NCI-H748 (cell line): ENCODE data around the gene SLC2A2.
"Not testable (repeated sequence)": the region's sequence is repeated elsewhere in the genome, so short reads cannot be mapped to it uniquely, and the experiment has no call there.

Experiments
- DNase-seq: peaks from one replicate; lab custom pipeline; 2025; ENCODE audit not compliant: unreplicated experiment; lab: John Stamatoyannopoulos, UW

The SLC2A2 gene

GRCh38 chr3:170989100-170989648 lies 37.3 kb downstream of the SLC2A2 start:
- DNase-seq = no peak

DNA sequence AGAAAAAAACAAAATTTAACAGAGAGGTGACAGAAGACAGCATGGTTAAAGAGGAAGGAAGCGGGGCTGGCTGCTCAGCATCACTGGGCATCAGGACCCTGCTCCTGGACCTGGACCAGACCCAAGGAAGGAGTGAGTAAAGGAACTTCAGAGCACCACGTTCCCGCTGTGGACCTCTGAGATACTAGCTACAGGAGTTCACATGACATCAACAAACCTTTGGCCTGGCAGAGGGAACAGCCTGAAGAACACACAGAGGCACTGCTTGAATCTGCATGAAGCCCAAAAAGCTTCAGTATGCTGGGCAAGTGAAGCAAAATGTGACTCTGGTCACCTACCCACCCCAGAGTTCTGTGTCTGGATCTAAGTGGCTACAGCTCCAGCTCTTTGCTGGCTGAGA lies 38.1 kb downstream of the SLC2A2 start:
- no peak for DNase-seq

DNA sequence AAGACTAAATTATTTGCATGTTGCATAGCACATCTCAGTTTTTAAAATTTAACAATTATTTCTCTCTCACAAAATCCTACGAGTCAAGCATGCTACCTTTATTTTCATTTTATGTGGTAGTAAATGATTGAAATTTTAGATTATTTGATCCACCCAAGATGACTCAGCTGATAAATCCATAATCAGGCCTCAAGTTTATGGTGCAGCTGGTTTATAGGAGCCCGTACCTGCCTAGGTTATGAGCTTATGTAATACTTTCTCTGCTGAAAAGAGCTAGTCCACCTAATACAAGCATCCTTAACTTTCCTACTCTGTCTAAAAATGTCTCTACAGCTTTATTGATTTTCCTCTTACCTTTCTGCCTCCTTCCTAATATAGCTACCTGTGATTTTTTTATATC lies 41.2 kb downstream of the SLC2A2 start:
- DNase-seq = no peak

DNA sequence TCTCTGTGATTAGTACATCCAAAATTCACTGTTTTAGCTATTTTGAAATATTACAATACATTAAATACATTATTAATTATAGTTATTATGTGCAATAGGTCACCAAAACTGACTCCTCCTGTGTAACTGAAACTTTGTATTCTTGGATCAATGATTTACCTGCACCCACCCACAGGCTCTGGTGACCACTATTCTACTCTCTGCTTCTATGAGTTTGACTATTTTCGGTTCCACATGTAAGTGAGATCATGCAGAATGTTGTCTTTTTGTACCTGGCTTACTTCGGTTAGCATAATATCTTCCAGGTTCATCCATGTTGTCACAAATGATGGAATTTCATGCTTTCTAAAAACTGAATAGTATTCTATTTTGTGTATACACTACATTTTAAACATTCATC lies 43.8 kb downstream of the SLC2A2 start:
- DNase-seq = no peak

GRCh38 chr3:170980399-170980798 lies 46.1 kb downstream of the SLC2A2 start:
- no peak for DNase-seq

- peak; percentile 29 for DNase-seq
These were observed 48.4 kb downstream of the SLC2A2 start for GRCh38 chr3:170977949-170978745.

DNA sequence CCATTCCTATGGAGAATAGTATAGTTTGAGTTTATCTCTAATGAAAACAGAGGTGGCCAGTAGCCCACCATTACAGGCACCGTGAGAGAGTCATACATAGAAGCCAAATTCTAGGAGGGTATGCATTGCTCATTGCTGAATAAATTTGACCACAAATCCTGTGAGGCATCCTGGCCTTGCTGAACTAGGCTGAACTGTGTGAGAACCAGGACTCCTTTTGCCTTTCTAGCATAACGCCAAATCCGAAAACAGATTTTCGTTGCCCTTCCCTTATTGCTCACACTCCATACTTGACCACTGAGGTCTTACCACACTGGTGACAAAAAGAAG lies 50.4 kb downstream of the SLC2A2 start:
- DNase-seq = no peak

GRCh38 chr3:170975283-170976189 lies 51.0 kb downstream of the SLC2A2 start:
- no peak for DNase-seq

DNA sequence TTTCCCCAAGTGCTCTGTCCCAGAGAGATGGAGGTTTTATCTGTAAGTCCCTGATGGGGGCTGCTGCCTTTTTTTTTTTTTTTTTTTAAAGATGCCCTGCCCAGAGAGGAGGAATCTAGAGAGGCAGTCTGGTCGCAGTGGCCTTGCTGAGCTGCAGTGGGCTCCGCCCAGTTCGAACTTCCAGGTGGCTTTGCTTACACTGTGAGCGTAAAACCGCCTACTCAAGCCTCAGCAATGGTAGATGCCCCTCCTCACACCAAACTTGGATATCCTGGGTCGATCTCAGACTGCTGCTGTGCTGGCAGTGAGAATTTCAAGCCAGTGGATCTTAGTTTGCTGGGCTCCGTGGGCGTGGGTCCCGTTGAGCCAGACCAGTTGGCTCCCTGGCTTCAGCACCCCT lies 51.6 kb downstream of the SLC2A2 start:
- peak; percentile 19 for DNase-seq

DNA sequence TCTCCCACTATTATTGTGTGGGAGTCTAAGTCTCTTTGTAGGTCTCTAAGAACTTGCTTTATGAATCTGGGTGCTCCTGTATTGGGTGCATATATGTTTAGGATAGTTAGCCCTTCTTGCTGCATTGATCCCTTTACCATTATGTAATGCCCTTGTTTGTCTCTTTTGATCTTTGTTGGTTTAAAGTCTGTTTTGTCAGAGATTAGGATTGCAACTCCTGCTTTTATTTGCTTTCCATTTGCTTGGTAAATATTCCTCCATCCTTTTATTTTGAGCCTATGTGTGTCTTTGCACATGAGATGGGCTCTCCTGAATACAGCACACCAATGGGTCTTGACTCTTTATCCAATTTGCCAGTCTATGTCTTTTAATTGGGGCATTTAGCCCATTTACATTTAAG lies 53.6 kb downstream of the SLC2A2 start:
- not testable (repeated sequence) for DNase-seq

DNA sequence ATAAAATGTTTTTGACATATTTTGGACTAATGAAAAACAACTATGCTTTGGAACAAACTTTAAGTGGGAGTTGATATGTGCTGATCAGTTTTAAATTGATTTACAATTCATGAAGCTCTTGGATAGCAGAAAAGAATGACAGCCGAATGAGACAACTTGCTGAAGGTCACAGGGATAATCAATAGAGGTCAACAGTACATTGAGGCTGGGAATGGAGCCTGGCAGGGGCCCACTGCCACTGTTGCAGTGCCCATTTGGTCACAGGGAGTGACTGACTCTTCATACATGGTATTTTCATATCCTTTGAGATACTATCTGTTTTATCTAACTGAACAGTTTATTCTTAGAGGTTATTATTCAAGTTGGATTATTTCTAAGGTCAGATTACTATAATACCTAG lies 59.4 kb downstream of the SLC2A2 start:
- DNase-seq = no peak

- DNase-seq = no peak
These were observed 60.0 kb downstream of the SLC2A2 start for GRCh38 chr3:170966495-170966894.

DNA sequence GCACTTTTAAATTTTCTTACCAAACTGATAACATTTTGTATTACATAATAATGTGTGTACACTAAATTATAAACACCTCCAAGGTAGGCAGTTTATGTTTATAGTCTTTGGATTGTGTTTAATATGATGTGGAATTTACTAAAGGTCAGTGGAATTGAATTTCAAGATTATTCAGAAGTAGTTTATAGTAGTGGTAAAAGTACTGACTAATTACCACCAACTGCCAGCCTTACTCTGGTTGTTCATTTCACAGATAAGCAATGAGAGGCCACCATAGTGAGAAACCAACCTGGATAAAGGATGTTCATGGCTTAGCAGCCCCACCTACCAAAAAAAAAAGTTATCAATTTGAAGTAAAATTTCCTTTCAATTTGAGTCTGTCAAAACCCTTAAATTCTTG lies 64.1 kb downstream of the SLC2A2 start:
- no peak for DNase-seq

DNA sequence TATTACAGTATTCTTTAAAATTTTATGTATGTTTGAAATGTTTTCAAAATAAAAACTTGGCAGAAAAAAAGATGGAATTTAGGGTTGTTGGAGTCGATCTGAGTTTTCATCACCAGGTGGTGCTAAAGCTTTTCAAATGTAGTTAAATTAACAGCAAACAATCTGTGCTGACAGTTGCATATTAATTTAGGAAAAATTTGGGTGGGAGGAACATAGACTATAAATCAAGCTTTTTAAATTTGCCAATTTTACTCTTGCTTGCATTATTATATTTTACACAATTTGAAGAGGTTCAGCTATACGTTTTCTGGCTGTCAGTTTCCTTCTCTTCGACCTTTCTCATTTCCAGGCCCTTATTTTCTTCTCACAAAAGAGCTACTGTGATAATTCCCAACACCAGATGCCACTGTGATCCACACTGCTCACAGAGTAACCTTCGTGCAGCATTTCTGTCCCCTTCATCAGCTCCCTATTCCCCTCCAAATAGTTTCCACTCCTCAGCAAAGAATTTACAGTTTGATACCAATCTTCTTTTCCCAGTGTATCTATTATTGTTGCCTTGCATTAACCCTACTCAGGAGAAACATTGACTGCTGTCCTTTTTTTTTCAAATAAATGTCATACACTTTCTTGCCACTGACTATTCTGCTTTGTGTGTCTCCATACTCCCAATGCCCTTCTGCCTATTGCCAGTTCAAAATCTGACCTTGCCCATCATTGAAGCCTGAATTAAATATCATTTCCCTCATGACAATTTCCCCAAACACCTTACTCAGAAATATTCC lies 64.7 kb downstream of the SLC2A2 start:
- DNase-seq = peak; percentile 30

GRCh38 chr3:170959457-170959856 lies 67.1 kb downstream of the SLC2A2 start:
- DNase-seq = no peak

DNA sequence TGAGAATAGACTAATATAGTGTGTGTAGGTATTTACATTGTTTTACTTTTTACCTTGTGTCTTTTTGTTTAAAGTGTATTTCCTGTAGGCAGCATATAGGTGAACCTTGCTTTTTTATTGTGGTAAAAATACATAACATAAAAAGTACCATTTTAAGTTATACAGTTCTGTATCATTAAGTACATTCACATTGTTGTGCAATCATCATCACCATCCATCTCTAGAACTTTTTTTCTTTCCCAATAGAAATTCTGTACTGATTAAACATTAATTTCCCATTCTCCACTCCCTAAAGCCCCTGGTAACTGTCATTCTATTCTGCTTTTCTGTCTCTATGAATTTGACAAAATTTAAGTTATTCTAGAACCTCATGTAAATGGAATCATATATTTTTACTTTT lies 69.9 kb downstream of the SLC2A2 start:
- no peak for DNase-seq

DNA sequence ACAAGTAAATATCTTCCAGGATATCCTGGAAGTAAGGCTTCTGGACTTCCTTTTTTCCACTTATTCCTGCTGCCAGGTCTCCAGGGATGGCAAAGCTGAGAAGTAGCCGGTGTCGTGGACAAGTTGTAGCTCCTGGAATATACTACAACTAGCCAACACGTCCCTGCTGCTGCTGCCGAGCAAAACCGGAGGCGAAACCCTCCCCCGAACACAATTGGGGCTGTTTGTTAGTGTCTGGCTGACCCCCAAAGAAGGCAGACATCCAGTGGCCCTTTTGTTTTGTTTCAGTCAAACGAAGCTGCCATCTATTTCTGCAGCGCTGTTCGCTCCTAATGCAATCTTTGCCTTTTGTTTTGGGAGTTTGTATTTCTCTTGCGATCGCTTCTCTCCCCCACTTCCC lies 72.8 kb downstream of the SLC2A2 start:
- no peak for DNase-seq

GRCh38 chr3:170953229-170953628 lies 73.3 kb downstream of the SLC2A2 start:
- no peak for DNase-seq

DNA sequence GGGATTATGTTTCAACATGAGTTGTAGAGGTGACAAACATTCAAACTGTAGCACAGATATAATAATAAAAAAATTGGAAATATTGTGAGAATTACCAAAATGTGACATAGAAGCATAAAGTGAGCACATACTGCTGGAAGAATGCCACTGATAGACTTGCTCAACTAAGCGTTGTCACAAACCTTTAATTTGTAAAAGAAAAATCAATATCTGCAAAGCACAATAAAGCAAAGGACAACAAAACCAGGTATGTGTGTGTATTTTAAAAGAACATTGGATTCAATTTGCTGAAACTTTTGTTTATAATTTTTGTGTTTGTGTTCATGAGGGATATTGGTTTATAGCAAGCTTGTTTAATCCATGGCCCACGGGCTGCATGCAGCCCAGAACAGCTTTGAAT lies 77.3 kb downstream of the SLC2A2 start:
- DNase-seq = no peak

DNA sequence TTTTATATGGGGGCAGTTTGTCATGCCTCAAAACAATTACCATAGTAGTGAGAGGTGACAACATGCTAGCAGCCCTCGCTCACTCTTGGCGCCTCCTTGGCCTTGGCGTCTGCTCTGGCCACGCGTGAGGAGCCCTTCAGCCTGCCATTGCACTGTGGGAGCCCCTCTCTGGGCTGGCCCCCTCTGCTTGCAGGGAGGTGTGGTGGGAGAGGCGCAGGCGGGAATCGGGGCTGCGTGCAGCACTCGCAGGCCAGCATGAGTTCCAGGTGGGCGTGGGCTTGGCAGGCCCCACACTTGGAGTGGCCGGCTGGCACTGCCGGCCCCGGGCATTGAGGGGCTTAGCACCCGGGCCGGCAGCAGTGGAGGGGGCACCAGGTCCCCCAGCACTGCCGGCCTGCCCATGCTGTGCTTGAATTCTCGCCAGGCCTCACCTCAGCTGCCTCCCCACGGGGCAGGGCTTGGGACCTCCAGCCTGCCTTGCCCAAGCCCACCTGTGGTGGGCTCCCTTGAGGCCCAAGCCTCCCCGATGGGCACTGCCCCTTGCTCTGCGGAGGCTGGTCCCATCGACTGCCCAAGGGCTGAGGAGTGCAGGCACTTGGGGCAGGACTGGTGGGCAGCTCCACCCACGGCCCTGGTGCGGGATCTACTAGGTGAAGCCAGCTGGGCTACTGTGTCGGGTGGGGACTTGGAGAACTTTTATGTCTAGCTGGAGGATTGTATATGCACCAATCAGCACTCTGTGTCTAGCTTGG lies 79.3 kb downstream of the SLC2A2 start:
- DNase-seq = no peak
